H9 (cell line): ENCODE data around the gene RNF141. TPM values are rescaled to one million over a fixed set of nuclear protein-coding genes. Genes with fewer than 3 reads are reported as not detected.

Experiments used
- DNase-seq: peaks from one replicate; pipeline ENCODE4 v3.0.0-alpha.2; 2017
- H2AFZ ChIP-seq: one replicate; pipeline ENCODE4 v1.6.1; 2013; ENCODE audit warnings: mild to moderate bottlenecking, low read length, control low read depth, moderate library complexity
- H2AK5ac ChIP-seq: 2 replicates; pipeline ENCODE4 v1.6.1; 2013; ENCODE audit warnings: low read length, control low read depth, mixed read lengths; ENCODE audit not compliant: insufficient read length
- H2BK120ac ChIP-seq: one replicate; pipeline ENCODE4 v1.6.1; 2013; ENCODE audit warnings: low read depth, mild to moderate bottlenecking, low read length, control low read depth, inconsistent platforms; ENCODE audit not compliant: poor library complexity, severe bottlenecking
- H2BK12ac ChIP-seq: 2 replicates; pipeline ENCODE4 v1.6.1; 2013; ENCODE audit warnings: low read length, control low read depth, mixed read lengths, low read depth; ENCODE audit not compliant: insufficient read length
- H2BK15ac ChIP-seq: 2 replicates; pipeline ENCODE4 v1.6.1; 2013; ENCODE audit warnings: low read depth, low read length, control low read depth
- H2BK20ac ChIP-seq: one replicate; pipeline ENCODE4 v1.6.1; 2013; ENCODE audit warnings: low read depth, mild to moderate bottlenecking, low read length, control low read depth, inconsistent platforms; ENCODE audit not compliant: poor library complexity, severe bottlenecking
- H2BK5ac ChIP-seq: 2 replicates; pipeline ENCODE4 v1.6.1; 2013; ENCODE audit warnings: low read length, control low read depth, mixed read lengths; ENCODE audit not compliant: insufficient read length
- H3K14ac ChIP-seq: 2 replicates; pipeline ENCODE4 v1.6.1; 2013; ENCODE audit warnings: low read length, control low read depth; ENCODE audit not compliant: insufficient read depth
- H3K18ac ChIP-seq: 2 replicates; pipeline ENCODE4 v1.6.1; 2013; ENCODE audit warnings: low read depth, mild to moderate bottlenecking, mixed read lengths, low read length, control low read depth; ENCODE audit not compliant: insufficient read length
- H3K23ac ChIP-seq: 2 replicates; pipeline ENCODE4 v1.6.1; 2013; ENCODE audit warnings: low read length, control low read depth, mixed read lengths, low read depth; ENCODE audit not compliant: insufficient read length
- H3K23me2 ChIP-seq: 2 replicates; pipeline ENCODE4 v1.6.1; 2013; ENCODE audit warnings: low read depth, mild to moderate bottlenecking, mixed read lengths, low read length, control low read depth; ENCODE audit not compliant: insufficient read length, poor library complexity, severe bottlenecking
- H3K27ac ChIP-seq: 2 replicates; pipeline ENCODE4 v1.5.1; 2013; ENCODE audit warnings: low read length, control low read depth, mixed read lengths, low read depth; ENCODE audit not compliant: insufficient read length
- H3K27me3 ChIP-seq: 2 replicates; pipeline ENCODE4 v1.6.1; 2013; ENCODE audit warnings: low read length, control low read depth, inconsistent platforms; ENCODE audit not compliant: insufficient read depth
- H3K4ac ChIP-seq: 2 replicates; pipeline ENCODE4 v1.6.1; 2013; ENCODE audit warnings: low read depth, mild to moderate bottlenecking, control low read depth, inconsistent platforms, low read length, moderate library complexity
- H3K4me1 ChIP-seq: 2 replicates; pipeline ENCODE4 v1.6.1; 2013; ENCODE audit warnings: low read length, control low read depth, inconsistent platforms; ENCODE audit not compliant: insufficient read depth
- H3K4me2 ChIP-seq: 2 replicates; pipeline ENCODE4 v1.6.1; 2013; ENCODE audit warnings: low read length, control low read depth, mixed read lengths; ENCODE audit not compliant: insufficient read length, insufficient read depth
- H3K56ac ChIP-seq: 2 replicates; pipeline ENCODE4 v1.6.1; 2013; ENCODE audit warnings: low read depth, mild to moderate bottlenecking, mixed read lengths, low read length, control low read depth; ENCODE audit not compliant: insufficient read length
- H3K79me1 ChIP-seq: 2 replicates; pipeline ENCODE4 v1.6.1; 2013; ENCODE audit warnings: low read depth, mild to moderate bottlenecking, moderate library complexity, low read length, control low read depth, inconsistent platforms; ENCODE audit not compliant: insufficient read depth, poor library complexity, severe bottlenecking
- H3K79me2 ChIP-seq: 2 replicates; pipeline ENCODE4 v1.6.1; 2013; ENCODE audit warnings: low read length, control low read depth, inconsistent platforms; ENCODE audit not compliant: insufficient read depth
- H3K9ac ChIP-seq: 2 replicates; pipeline ENCODE4 v1.6.1; 2013; ENCODE audit warnings: low read length, control low read depth, mixed read lengths; ENCODE audit not compliant: insufficient read length; ENCODE audit errors: extremely low read depth
- H3K9me3 ChIP-seq: one replicate; pipeline ENCODE4 v1.6.1; 2013; ENCODE audit warnings: low read depth, low read length, inconsistent platforms; ENCODE audit not compliant: control insufficient read depth
- H3T11ph ChIP-seq: one replicate; pipeline ENCODE4 v1.6.1; 2013; ENCODE audit warnings: mild to moderate bottlenecking, low read length, control low read depth, inconsistent platforms
- H4K20me1 ChIP-seq: one replicate; pipeline ENCODE4 v1.6.1; 2013; ENCODE audit not compliant: control insufficient read depth, insufficient read length, insufficient read depth
- H4K5ac ChIP-seq: 2 replicates; pipeline ENCODE4 v1.6.1; 2013; ENCODE audit warnings: low read depth, mild to moderate bottlenecking, mixed read lengths, low read length, control low read depth; ENCODE audit not compliant: insufficient read length
- H4K8ac ChIP-seq: replicated peaks from 2 replicates; pipeline ENCODE4 v1.6.1; 2013; ENCODE audit warnings: low read length, control low read depth, mixed read lengths, low read depth; ENCODE audit not compliant: insufficient read length
- H4K91ac ChIP-seq: 2 replicates; pipeline ENCODE4 v1.6.1; 2013; ENCODE audit warnings: low read depth, mild to moderate bottlenecking, moderate library complexity, mixed read lengths, low read length, control low read depth; ENCODE audit not compliant: insufficient read length
- H3K27ac Mint-ChIP-seq, 3 experiments: 2 replicates in 2 of 3; 3 replicates in 1 of 3; pipeline ENCODE4 v1.8.0; 2020 to 2021; ENCODE audit warnings: mixed read lengths in 3 of 3, mild to moderate bottlenecking in 1 of 3, moderate library complexity in 1 of 3
- H3K27me3 Mint-ChIP-seq: 2 replicates; pipeline ENCODE4 v1.8.0; 2021; ENCODE audit warnings: low read depth, mild to moderate bottlenecking, moderate library complexity, mixed read lengths
- H3K36me3 Mint-ChIP-seq, 3 experiments: 2 replicates in 2 of 3; 3 replicates in 1 of 3; pipeline ENCODE4 v1.8.0; 2020 to 2021; ENCODE audit warnings: low read depth in 3 of 3, mixed read lengths in 3 of 3; ENCODE audit not compliant: insufficient read depth in 1 of 3
- H3K4me1 Mint-ChIP-seq, 2 experiments: 2 replicates each; pipeline ENCODE4 v1.8.0; 2020; ENCODE audit warnings: mixed read lengths in 2 of 2
- H3K4me3 Mint-ChIP-seq, 2 experiments: 2 replicates in 1 of 2; 3 replicates in 1 of 2; pipeline ENCODE4 v1.8.0; 2020 to 2021; ENCODE audit warnings: mild to moderate bottlenecking in 2 of 2, mixed read lengths in 2 of 2, moderate library complexity in 1 of 2
- H3K9me3 Mint-ChIP-seq, 2 experiments: 2 replicates in 1 of 2; 3 replicates in 1 of 2; pipeline ENCODE4 v1.8.0; 2020; ENCODE audit warnings: mild to moderate bottlenecking in 2 of 2, mixed read lengths in 2 of 2, moderate library complexity in 1 of 2
- WGBS: extraction: QIAGEN DNeasy Blood & Tissue Kit; methylation state at CpG from one replicate; pipeline ENCODE4 v1.1.7; 2013; ENCODE audit warnings: missing lambda C conversion rate, low lambda C conversion rate, mixed read lengths; ENCODE audit not compliant: insufficient read length; ENCODE audit errors: extremely low coverage; 5-methylcytosine and 5-hydroxymethylcytosine counted together
- total RNA-seq: library from RNA; stranded (reverse); gene quantifications from 2 replicates; pipeline ENCODE4 v1.2.1, GENCODE V29; 2021
- TF ChIP-seq, protein P1 (sequence below): fragments of 200-600 bp; sonication (generic); conservative IDR thresholded peaks from 3 replicates; pipeline ENCODE4 v1.8.0; 2021; ENCODE audit warnings: antibody characterized with exemption, mild to moderate bottlenecking

Gene RNF141
- total RNA-seq, 1 experiment from 2014 or later, result 24.7 TPM

DNA sequence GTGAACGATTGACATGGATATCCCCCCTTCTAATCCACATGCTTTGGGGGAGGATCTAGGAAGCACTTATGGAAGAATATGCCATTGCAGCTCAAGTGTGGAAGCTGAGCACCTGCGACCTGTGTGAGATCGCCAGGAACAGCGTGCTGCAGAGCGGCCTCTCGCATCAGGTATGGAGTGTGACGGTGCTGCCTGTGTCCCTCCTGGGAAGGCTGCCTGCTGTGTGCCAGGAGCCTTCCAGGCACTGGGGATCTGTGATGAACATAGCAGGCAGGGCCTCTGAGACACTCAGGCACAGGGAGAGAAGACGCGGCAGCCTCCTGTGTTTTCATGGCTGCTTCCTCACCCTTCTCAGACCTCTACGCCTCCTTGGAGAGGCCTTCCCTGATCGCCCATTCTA, 36.5 kb downstream of the RNF141 start:
- no CpG with 5 or more reads among the region's 11 CpGs for WGBS
- no peak overlapping the region for H3K27ac Mint-ChIP-seq
- Histone ChIP-seq H3K4me2 (no peak overlapping the region), H3K79me1 (no peaks in the 10 kb centered on the region), H3K4me1 (0 out of 2 replicates have a peak, but pooled peaks cover 2% of the 10 kb centered on the region), H2BK120ac (no peak overlapping the region), H2BK12ac (no peak overlapping the region), H4K8ac (no peak overlapping the region), H4K20me1 (no peaks in the 10 kb centered on the region), H3K23me2 (no peaks in the 10 kb centered on the region), H3K23ac (no peak overlapping the region), H3K56ac (no peak overlapping the region), H3K18ac (no peak overlapping the region), H2BK15ac (no peak overlapping the region), H3K9ac (no peak overlapping the region), H3T11ph (no peak overlapping the region), H2BK5ac (no peak overlapping the region), H3K27me3 (no peaks in the 10 kb centered on the region), H2AFZ (no peak overlapping the region), H3K79me2 (no peaks in the 10 kb centered on the region), H3K9me3 (no peaks in the 10 kb centered on the region), H3K14ac (no peak overlapping the region), H2BK20ac (no peak overlapping the region), H3K4ac (no peak overlapping the region), H2AK5ac (no peak overlapping the region), H4K5ac (no peak overlapping the region), H3K27ac (no peak overlapping the region), H4K91ac (no peak overlapping the region)
- H3K27me3 Mint-ChIP-seq, result no peaks in the 10 kb centered on the region
- no peak for DNase-seq
- H3K9me3 Mint-ChIP-seq, result no peaks in the 10 kb centered on the region
- peaks cover 8 to 9% of the 10 kb centered on the region in 2 experiments for H3K4me1 Mint-ChIP-seq
- TF ChIP-seq, protein P1, sequence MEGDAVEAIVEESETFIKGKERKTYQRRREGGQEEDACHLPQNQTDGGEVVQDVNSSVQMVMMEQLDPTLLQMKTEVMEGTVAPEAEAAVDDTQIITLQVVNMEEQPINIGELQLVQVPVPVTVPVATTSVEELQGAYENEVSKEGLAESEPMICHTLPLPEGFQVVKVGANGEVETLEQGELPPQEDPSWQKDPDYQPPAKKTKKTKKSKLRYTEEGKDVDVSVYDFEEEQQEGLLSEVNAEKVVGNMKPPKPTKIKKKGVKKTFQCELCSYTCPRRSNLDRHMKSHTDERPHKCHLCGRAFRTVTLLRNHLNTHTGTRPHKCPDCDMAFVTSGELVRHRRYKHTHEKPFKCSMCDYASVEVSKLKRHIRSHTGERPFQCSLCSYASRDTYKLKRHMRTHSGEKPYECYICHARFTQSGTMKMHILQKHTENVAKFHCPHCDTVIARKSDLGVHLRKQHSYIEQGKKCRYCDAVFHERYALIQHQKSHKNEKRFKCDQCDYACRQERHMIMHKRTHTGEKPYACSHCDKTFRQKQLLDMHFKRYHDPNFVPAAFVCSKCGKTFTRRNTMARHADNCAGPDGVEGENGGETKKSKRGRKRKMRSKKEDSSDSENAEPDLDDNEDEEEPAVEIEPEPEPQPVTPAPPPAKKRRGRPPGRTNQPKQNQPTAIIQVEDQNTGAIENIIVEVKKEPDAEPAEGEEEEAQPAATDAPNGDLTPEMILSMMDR, result no peak
- H3K4me3 Mint-ChIP-seq, result no peak overlapping the region
- peaks cover 5 to 8% (median 6%) of the 10 kb centered on the region in 3 experiments; a peak in 5 of 7 replicates for H3K36me3 Mint-ChIP-seq
